GM12872 (cell line): ENCODE measurements around the gene SPEG.
A peak's percentile ranks its signal among the peaks of the same experiment; 100 is the strongest.

Source experiments
- CTCF ChIP-seq: IDR thresholded peaks from 3 replicates; pipeline ENCODE4 v1.5.1; 2011; ENCODE audit warnings: low read depth, mild to moderate bottlenecking, low read length, moderate library complexity; ENCODE audit not compliant: insufficient read depth

The SPEG gene

GRCh38 chr2:219540784-219541504 lies 106.3 kb downstream of the SPEG start:
- TF ChIP-seq CTCF: no peak

- peak; percentile 93 for TF ChIP-seq CTCF
Observed at GRCh38 chr2:219541611-219542180, 107.1 kb downstream of the SPEG start.

GRCh38 chr2:219542931-219543595 lies 108.4 kb downstream of the SPEG start:
- no peak for TF ChIP-seq CTCF

- no peak for TF ChIP-seq CTCF
Observed at GRCh38 chr2:219543596-219544358, 109.1 kb downstream of the SPEG start, which contains the start of the genes CHPF and TMEM198. Gene CHPF (minus strand): TSS chr2:219543809. CDS start chr2:219543538, 271 bp downstream. Gene TMEM198 (plus strand): TSS chr2:219544028. CDS start chr2:219544728, 700 bp downstream.

GRCh38 chr2:219544567-219544966 lies 109.9 kb downstream of the SPEG start:
- TF ChIP-seq CTCF: no peak

GRCh38 chr2:219545295-219545942 lies 110.8 kb downstream of the SPEG start:
- no peak for TF ChIP-seq CTCF

- no peak for TF ChIP-seq CTCF
Observed at GRCh38 chr2:219545943-219546352, 111.3 kb downstream of the SPEG start.
